Subcutaneous abdominal adipose tissue (tissue), 5 donors: ENCODE results near the gene RNF168.
A peak's percentile ranks its signal among the peaks of the same experiment; 100 is the strongest.
"Not testable (repeated sequence)": the region's sequence is repeated elsewhere in the genome, so short reads cannot be mapped to it uniquely, and the experiment has no call there.

ENCODE experiments used
- H3K27ac ChIP-seq: one replicate; pipeline ENCODE4 v1.7.0; 2013; ENCODE audit warnings: low read depth, mild to moderate bottlenecking, inconsistent platforms, low read length, moderate library complexity
- H3K27me3 ChIP-seq, 5 donors: one replicate each; pipeline ENCODE4 v1.7.0; 2013; ENCODE audit warnings: low read length in 5 of 5, inconsistent platforms in 1 of 5; ENCODE audit not compliant: control insufficient read depth in 5 of 5, insufficient read depth in 4 of 5
- H3K36me3 ChIP-seq, 5 donors: one replicate each; pipeline ENCODE4 v1.7.0; 2013; ENCODE audit warnings: low read length in 5 of 5; ENCODE audit not compliant: control insufficient read depth in 5 of 5, insufficient read depth in 5 of 5
- H3K4me1 ChIP-seq, 5 donors: one replicate each; pipeline ENCODE4 v1.7.0; 2013; ENCODE audit warnings: low read length in 5 of 5, mild to moderate bottlenecking in 3 of 5, moderate library complexity in 1 of 5; ENCODE audit not compliant: control insufficient read depth in 5 of 5, insufficient read depth in 5 of 5
- H3K4me3 ChIP-seq, 5 donors: one replicate each; pipeline ENCODE4 v1.7.0; 2013; ENCODE audit warnings: low read length in 5 of 5, low read depth in 1 of 5
- H3K9ac ChIP-seq, 5 donors: one replicate each; pipeline ENCODE4 v1.7.0; 2013; ENCODE audit warnings: low read length in 5 of 5, mild to moderate bottlenecking in 4 of 5, moderate library complexity in 3 of 5
- H3K9me3 ChIP-seq, 5 donors: one replicate each; pipeline ENCODE4 v1.7.0; 2013; ENCODE audit warnings: low read length in 5 of 5; ENCODE audit not compliant: control insufficient read depth in 5 of 5
- donor health status: healthy.
- donor health status: healthy.
- donor health status: healthy.
- donor health status: healthy.
- donor health status: healthy.

The RNF168 gene

DNA sequence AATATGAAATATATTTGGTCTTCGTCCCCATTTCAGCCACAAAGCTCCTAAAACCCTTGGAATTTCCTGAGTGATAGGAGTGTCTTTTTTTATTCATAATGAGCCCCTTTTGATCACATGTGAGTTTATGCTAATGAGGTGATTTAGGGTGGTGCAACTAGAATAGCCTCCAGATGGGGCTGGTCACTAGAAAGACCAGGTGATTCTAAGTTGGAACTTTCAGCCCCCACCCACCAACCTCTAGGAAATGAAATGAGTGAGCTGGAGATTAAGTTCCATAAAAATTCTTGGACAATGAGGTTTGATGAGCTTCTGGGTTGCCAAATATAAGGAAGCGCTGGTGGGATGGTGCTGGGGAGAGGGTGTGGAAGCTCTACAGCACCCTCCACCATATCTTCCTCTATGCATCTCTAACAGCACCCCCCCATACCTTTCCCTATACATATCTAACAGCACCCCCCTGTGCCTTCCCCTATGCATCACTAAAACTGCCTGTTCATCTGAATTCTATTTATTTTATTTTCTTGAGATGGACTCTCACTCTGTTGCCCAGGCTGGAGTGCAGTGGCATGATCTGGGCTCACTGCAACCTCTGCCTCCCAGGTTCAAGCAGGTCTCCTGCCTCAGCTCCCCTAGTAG lies 13.7 kb upstream of the RNF168 start:
- H3K9me3 ChIP-seq: peaks cover 6 to 41% (median 33%) of the 10 kb centered on the region in 5 donors
- H3K36me3 ChIP-seq: no peaks in the 10 kb centered on the region
- no peaks in the 10 kb centered on the region for H3K27me3 ChIP-seq
- no peak overlapping the region for H3K4me3 ChIP-seq
- H3K9ac ChIP-seq: no peak overlapping the region
- no peaks in the 10 kb centered on the region for H3K4me1 ChIP-seq
- H3K27ac ChIP-seq: no peak overlapping the region

DNA sequence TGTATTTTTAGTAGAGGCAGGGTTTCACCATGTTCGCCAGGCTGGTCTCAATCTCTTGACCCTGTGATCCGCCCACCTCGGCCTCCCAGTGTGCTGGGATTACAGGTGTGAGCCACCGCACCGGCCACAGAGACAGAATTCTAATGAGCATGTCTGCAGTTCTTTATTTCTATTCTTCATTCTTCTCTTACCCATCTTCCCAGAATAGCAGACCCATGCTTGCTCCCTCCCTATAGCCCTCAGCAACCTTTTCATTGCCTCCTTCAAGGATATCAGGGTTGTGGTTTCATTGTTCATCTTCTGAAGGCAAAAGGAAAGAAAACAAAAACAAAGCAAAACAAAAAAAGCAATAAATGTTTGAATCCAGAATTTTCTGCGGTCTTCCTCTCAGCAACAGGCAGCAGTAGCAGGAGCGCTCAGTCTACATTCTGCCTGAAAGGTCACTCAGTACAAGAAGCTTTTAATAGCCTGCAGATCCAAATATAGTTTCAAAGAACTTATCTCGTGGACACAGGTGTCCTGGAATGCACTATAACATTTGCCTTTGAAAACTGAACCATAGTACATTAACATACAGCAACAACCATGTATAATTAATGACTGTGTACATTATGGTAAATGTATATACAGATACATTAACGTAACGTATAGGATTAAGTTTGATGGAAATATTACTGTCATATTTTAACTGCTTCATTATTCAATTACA lies 11.5 kb upstream of the RNF168 start, which contains the start of gene SMCO1:
TSS of gene SMCO1 (minus strand) at position 434 of the 709 bp plus-strand sequence. CDS start at position 297, 137 bp downstream.
- H3K9me3 ChIP-seq: peaks cover 4 to 24% (median 22%) of the 10 kb centered on the region in 5 donors
- no peak within 1 kb of the TSS for H3K27ac ChIP-seq
- H3K36me3 ChIP-seq: no peaks in the 10 kb centered on the region
- no peak within 1 kb of the TSS for H3K9ac ChIP-seq
- H3K4me1 ChIP-seq: no peaks in the 10 kb centered on the region
- H3K27me3 ChIP-seq: no peaks in the 10 kb centered on the region
- no peak within 1 kb of the TSS for H3K4me3 ChIP-seq

DNA sequence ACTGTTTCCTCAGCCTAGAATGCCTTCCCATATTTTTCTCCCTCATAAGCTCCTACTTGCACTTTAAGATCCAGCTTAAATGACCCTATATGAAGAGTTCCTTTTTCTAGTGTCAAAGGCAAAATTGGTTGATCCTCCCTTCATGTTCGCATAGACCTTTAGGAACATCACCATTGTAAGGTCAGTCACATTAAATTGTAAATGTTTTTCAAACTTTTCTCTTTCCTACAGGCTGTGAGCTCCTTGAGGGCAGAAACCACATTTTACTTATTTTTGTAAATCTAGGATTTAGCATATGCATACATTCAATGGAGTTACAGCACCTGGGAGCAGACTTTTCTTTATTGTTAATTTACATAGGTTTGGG lies 10.8 kb upstream of the RNF168 start:
- Histone ChIP-seq H3K36me3 (no peaks in the 10 kb centered on the region), H3K4me3 (no peak overlapping the region)

DNA sequence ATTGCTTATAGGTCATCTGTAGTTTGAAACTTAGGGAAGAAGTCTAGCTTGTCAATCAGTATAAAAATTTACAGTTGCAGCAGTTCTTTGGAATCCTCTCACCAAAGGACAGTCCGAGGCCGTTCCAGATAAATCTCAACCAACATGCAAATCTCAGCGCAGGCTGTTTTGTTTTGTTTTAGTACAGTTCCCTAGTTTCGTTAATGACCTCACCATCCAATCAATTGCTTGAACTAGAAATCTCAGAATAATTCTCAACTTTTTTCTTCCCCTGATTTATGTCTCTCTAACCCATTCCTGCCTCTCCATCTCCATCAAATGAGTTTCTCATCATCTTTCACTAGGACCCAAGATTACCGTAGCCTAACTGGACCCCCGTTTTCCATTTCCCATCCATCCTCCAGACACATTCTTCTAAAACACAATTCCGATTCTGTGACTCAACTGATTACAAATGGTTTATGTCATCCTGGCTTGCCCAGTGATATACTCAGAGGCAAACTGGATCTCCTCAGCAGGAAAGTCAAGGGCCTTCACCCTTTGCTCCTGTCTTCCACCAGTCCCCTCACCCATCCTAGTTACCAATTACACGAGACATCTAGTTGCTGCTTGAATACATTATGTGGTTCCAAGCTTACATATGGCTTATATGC lies 10.3 kb upstream of the RNF168 start:
- no peak overlapping the region for H3K4me3 ChIP-seq
- H3K4me1 ChIP-seq: no peaks in the 10 kb centered on the region
- no peaks in the 10 kb centered on the region for H3K36me3 ChIP-seq
- H3K9ac ChIP-seq: no peak overlapping the region
- H3K27me3 ChIP-seq: no peaks in the 10 kb centered on the region
- no peak overlapping the region for H3K27ac ChIP-seq
- peaks cover 2 to 12% (median 10%) of the 10 kb centered on the region in 5 donors for H3K9me3 ChIP-seq

More for the DNA sequence above, 10.8 kb upstream of the RNF168 start:
- Histone ChIP-seq H3K4me1 (no peaks in the 10 kb centered on the region), H3K9ac (no peak overlapping the region), H3K27me3 (no peaks in the 10 kb centered on the region), H3K9me3 (peaks cover 2 to 17% (median 15%) of the 10 kb centered on the region in 5 donors), H3K27ac (no peak overlapping the region)

DNA sequence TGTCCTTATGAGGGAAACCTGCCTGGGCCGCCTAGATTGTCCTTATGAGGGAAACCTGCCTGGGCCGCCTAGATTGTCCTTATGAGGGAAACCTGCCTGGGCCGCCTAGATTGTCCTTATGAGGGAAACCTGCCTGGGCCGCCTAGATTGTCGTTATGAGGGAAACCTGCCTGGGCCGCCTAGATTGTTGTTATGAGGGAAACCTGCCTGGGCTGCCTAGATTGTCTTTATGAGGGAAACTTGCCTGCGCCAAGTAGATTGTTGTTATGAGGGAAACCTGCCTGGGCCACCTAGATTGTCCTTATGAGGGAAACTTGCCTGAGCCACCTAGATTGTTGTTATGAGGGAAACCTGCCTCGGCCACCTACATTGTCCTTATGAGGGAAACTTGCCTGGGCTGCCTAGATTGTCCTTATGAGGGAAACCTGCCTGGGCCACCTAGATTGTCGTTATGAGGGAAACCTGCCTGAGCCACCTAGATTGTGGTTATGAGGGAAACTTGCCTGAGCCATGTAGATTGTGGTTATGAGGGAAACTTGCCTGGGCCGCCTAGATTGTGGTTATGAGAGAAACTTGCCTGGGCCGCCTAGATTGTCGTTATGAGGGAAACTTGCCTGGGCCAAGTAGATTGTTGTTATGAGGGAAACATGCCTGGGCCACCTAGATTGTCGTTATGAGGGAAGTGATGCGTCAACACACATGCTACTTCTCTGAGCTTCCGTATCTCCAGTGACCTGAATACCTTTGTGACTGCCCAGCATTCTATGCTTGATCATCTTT lies 8.3 kb upstream of the RNF168 start:
- not testable (repeated sequence) for H3K27me3 ChIP-seq, H3K27ac ChIP-seq

DNA sequence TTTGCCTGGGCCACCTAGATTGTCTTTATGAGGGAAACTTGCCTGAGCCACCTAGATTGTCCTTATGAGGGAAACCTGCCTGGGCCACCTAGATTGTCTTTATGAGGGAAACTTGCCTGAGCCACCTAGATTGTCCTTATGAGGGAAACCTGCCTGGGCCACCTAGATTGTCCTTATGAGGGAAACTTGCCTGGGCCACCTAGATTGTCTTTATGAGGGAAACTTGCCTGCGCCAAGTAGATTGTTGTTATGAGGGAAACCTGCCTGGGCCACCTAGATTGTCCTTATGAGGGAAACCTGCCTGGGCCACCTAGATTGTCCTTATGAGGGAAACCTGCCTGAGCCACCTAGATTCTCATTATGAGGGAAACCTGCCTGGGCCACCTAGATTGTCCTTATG lies 7.5 kb upstream of the RNF168 start:
- not testable (repeated sequence) for H3K27ac ChIP-seq, H3K4me3 ChIP-seq

More for the DNA sequence above, 8.3 kb upstream of the RNF168 start:
- H3K36me3 ChIP-seq, H3K4me1 ChIP-seq, H3K9me3 ChIP-seq, H3K9ac ChIP-seq, H3K4me3 ChIP-seq: not testable (repeated sequence)

DNA sequence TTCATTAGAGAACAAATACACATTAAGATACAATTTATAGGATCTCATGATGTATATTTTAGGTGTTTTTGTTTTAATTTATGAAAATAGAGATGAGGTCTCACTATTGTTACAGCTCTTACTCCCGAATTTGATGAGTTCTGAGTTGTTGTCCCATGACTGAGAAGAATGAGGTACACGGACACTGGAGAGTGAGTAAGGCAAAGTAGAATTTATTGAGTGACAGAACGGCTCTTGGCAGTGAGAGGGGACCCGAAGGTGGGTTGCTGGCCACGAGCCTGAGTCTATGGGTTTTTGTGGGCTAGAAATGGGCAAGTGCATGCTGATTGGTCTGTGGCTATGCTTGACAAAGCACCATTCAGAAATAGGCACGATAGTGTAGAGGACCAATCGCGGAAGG lies 3.1 kb upstream of the RNF168 start:
- Histone ChIP-seq H3K27me3 (no peaks in the 10 kb centered on the region), H3K27ac (no peak overlapping the region), H3K9me3 (peaks cover 0 to 7% (median 4%) of the 10 kb centered on the region in 5 donors), H3K4me3 (no peak overlapping the region), H3K36me3 (no peaks in the 10 kb centered on the region), H3K4me1 (peaks cover 3 to 12% (median 10%) of the 10 kb centered on the region in 5 donors), H3K9ac (no peak overlapping the region)

More for the DNA sequence above, 7.5 kb upstream of the RNF168 start:
- not testable (repeated sequence) for H3K27me3 ChIP-seq, H3K4me1 ChIP-seq, H3K36me3 ChIP-seq, H3K9me3 ChIP-seq, H3K9ac ChIP-seq

DNA sequence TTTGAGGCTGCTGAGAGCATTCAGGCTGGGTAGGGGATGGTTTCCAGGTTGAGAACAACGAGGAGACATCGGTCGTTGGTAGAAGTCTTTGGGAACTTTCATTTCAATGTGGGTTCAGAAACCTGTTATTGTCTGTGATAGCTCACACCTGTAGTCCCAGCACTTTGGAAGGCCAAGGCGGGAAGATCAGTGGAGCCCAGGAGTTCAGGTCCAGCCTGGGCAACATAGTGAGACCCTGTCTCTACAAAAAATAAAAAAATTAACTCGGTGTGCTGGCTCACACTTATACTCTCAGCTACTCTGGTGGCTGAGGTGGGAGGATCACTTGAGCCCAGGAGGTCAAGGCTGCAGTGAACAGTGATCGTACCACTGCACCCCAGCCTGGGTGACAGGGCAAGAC lies 988 bp upstream of the RNF168 start:
- Histone ChIP-seq H3K9ac (peak overlapping the region in 1 of 5 donors; percentile 56), H3K4me3 (no peak overlapping the region), H3K27me3 (no peaks in the 10 kb centered on the region), H3K4me1 (peaks cover 3 to 30% (median 28%) of the 10 kb centered on the region in 5 donors), H3K9me3 (peaks cover 0 to 7% (median 4%) of the 10 kb centered on the region in 5 donors), H3K27ac (peak overlapping the region; percentile 80), H3K36me3 (no peaks in the 10 kb centered on the region)

DNA sequence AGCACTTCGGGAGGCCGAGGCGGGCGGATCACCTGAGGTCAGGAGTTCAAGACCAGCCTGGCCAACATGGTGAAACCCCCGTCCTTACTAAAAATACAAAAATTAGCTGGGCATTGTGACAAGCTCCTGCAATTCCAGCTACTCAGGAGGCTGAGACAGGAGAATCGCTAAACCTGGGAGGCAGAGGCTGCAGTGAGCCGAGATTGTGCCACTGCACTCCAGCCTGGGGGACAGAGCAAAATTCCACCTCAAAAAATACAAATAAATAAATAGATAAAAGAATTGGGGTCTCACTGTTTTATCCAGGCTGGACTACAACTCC lies 470 bp upstream of the RNF168 start:
- H3K36me3 ChIP-seq, H3K27me3 ChIP-seq, H3K9me3 ChIP-seq: not testable (repeated sequence)
- Histone ChIP-seq H3K4me1 (peaks cover 3 to 35% (median 33%) of the 10 kb centered on the region in 5 donors), H3K4me3 (peak overlapping the region in 3 of 5 donors; percentile 93 to 98 (median 96)), H3K27ac (peak overlapping the region; percentile 80), H3K9ac (peak overlapping the region in 3 of 5 donors; percentile 55 to 61 (median 56))
